NB4 (cell line): Measurements from ENCODE around the gene NUMBL.

Experiments
- CTCF ChIP-seq: IDR thresholded peaks from one replicate; pipeline ENCODE4 v1.5.1; 2012; ENCODE audit warnings: low read depth, low read length
- POLR2A ChIP-seq: IDR thresholded peaks from 2 replicates; pipeline ENCODE4 v1.6.1; 2011; ENCODE audit warnings: mild to moderate bottlenecking; ENCODE audit not compliant: insufficient read length; ENCODE audit errors: extremely low read depth
- TF ChIP-seq, protein P1 (sequence below): IDR thresholded peaks from 2 replicates; pipeline ENCODE4 v1.6.1; 2011; ENCODE audit warnings: low read depth, low read length

GRCh38 chr19:40684280-40684679 is 6.2 kb downstream of the NUMBL start:
- TF ChIP-seq CTCF (no peak), POLR2A (no peak)
- TF ChIP-seq, protein P1, sequence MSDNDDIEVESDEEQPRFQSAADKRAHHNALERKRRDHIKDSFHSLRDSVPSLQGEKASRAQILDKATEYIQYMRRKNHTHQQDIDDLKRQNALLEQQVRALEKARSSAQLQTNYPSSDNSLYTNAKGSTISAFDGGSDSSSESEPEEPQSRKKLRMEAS: no peak
